ENCODE measurements around the gene OOEP. TPM values are rescaled to one million over a fixed set of nuclear protein-coding genes. Genes with fewer than 3 reads are reported as not detected.

OOEP gene
- polyA plus RNA-seq, 3 donors: not detected

- intact Hi-C loops (cut with micrococcal nuclease): no loop called here
- Mint-ChIP-seq H3K4me1 (no peaks in the 10 kb centered on the region), H3K36me3 (no peaks in the 10 kb centered on the region), H3K27ac (no peak within 1 kb of the TSS), H3K4me3 (no peak within 1 kb of the TSS), H3K9me3 (peaks cover 0 to 12% (median 7%) of the 10 kb centered on the region in 7 donors), H3K27me3 (ENCODE audit: low read depth in 3 of 3) (peaks cover 25 to 37% (median 27%) of the 10 kb centered on the region in 3 donors)
- peaks cover under 1 to 11% of the 10 kb centered on the region in 2 donors for H3K9me3 ChIP-seq (replicated peaks in 1 of 2; ENCODE audit: control insufficient read depth in 1 of 2, insufficient read depth in 1 of 2, low read length in 2 of 2)
- no peaks in the 10 kb centered on the region for H4K20me1 ChIP-seq (ENCODE audit: insufficient read depth, low read length)
- H3K4me2 ChIP-seq (replicated peaks; ENCODE audit: extremely low read depth, low read length, poor library complexity, severe bottlenecking): no peak within 1 kb of the TSS
- no peak for TF ChIP-seq CTCF (IDR thresholded peaks at IDR 0.05)
- peaks cover 15 to 32% of the 10 kb centered on the region in 2 donors for H3K27me3 ChIP-seq (ENCODE audit: control insufficient read depth in 2 of 2, insufficient read depth in 2 of 2, low read length in 2 of 2)
- H3K27ac ChIP-seq (ENCODE audit: low read depth in 1 of 2, low read length in 2 of 2): no peak within 1 kb of the TSS
- H2AFZ ChIP-seq (ENCODE audit: insufficient read depth, low read depth, low read length, poor library complexity, severe bottlenecking): no peak within 1 kb of the TSS
- DNase-seq: no peak
- H3K4me3 ChIP-seq (replicated peaks in 1 of 3; ENCODE audit: low read depth in 2 of 3, low read length in 3 of 3): no peak within 1 kb of the TSS
- no peak within 1 kb of the TSS for H3K9ac ChIP-seq (ENCODE audit: insufficient read depth, low read length, poor library complexity, severe bottlenecking)
- no peaks in the 10 kb centered on the region for H3K4me1 ChIP-seq (ENCODE audit: control insufficient read depth in 1 of 2, insufficient read depth in 2 of 2, low read length in 2 of 2)
- WGBS (ENCODE audit: insufficient coverage): 85% methylated on average over 52 of the region's 59 CpGs
- H3K79me2 ChIP-seq (ENCODE audit: insufficient read depth, low read length): no peaks in the 10 kb centered on the region
- H3K36me3 ChIP-seq (replicated peaks in 1 of 2; ENCODE audit: control insufficient read depth in 1 of 2, insufficient read depth in 2 of 2, low read length in 2 of 2): no peaks in the 10 kb centered on the region
Measured at GRCh38 chr6:73353636-73354593, 15.8 kb downstream of the OOEP start, which contains the start of gene DPPA5. Gene DPPA5 (minus strand): TSS chr6:73354276. CDS start chr6:73354225, 51 bp downstream.

- DNase-seq: no peak
- intact Hi-C loops (cut with micrococcal nuclease): no loop called here
- peak overlapping the region in 1 of 2 donors; percentile 57 for H3K4me3 Mint-ChIP-seq
Measured at GRCh38 chr6:73349311-73349710, 20.4 kb downstream of the OOEP start.

More at GRCh38 chr6:73349311-73349710, 20.4 kb downstream of the OOEP start:
- Histone ChIP-seq H4K20me1 (ENCODE audit: insufficient read depth, low read length) (no peaks in the 10 kb centered on the region), H3K27me3 (ENCODE audit: control insufficient read depth in 2 of 2, insufficient read depth in 2 of 2, low read length in 2 of 2) (peaks cover 27 to 46% of the 10 kb centered on the region in 2 donors), H3K4me2 (replicated peaks; ENCODE audit: extremely low read depth, low read length, poor library complexity, severe bottlenecking) (no peak overlapping the region), H3K9me3 (replicated peaks in 1 of 2; ENCODE audit: control insufficient read depth in 1 of 2, insufficient read depth in 1 of 2, low read length in 2 of 2) (peaks cover 6 to 9% of the 10 kb centered on the region in 2 donors), H2AFZ (ENCODE audit: insufficient read depth, low read depth, low read length, poor library complexity, severe bottlenecking) (no peak overlapping the region), H3K4me3 (replicated peaks in 1 of 3; ENCODE audit: low read depth in 2 of 3, low read length in 3 of 3) (no peak overlapping the region), H3K36me3 (replicated peaks in 1 of 2; ENCODE audit: control insufficient read depth in 1 of 2, insufficient read depth in 2 of 2, low read length in 2 of 2) (no peaks in the 10 kb centered on the region), H3K9ac (ENCODE audit: insufficient read depth, low read length, poor library complexity, severe bottlenecking) (no peak overlapping the region), H3K79me2 (ENCODE audit: insufficient read depth, low read length) (no peaks in the 10 kb centered on the region), H3K27ac (ENCODE audit: low read depth in 1 of 2, low read length in 2 of 2) (no peak overlapping the region), H3K4me1 (ENCODE audit: control insufficient read depth in 1 of 2, insufficient read depth in 2 of 2, low read length in 2 of 2) (no peaks in the 10 kb centered on the region)
- Mint-ChIP-seq H3K27me3 (ENCODE audit: low read depth in 3 of 3) (peaks cover 42 to 45% (median 43%) of the 10 kb centered on the region in 3 donors), H3K4me1 (no peaks in the 10 kb centered on the region), H3K9me3 (peaks cover 0 to 18% (median 11%) of the 10 kb centered on the region in 7 donors), H3K27ac (no peak overlapping the region), H3K36me3 (no peaks in the 10 kb centered on the region)
- TF ChIP-seq CTCF (IDR thresholded peaks at IDR 0.05): no peak
- WGBS (ENCODE audit: insufficient coverage): no CpG with 5 or more reads among the region's 6 CpGs

Measured in CD14-positive monocyte (primary cell).